ENCODE results near the gene CTSO.

CTSO gene

DNA sequence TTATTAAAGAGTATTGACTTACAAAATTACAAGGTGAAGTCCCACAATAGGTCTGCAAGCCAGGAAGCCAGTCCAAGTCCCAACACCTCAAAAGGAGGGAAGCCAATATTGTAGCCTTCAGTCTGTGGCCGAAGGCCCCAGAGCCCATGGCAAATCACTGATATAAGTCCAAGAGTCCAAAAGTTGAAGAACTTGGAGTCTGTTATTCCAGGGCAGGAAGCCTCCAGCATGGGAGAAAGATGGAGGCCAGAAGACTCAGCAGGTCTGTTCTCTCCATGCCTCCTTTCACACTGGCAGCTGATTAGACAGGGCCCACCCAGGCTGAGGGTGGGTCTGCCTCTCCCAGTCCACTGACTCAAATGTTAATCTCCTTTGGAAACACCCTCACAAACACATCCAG, 32.1 kb downstream of the CTSO start:
- H4K8ac ChIP-seq (ENCODE audit: low read depth, low read length), result no peak overlapping the region
- H3K27me3 ChIP-seq (ENCODE audit: control insufficient read depth in 3 of 3, insufficient read depth in 3 of 3, low read depth in 1 of 3, low read length in 3 of 3), result no peaks in the 10 kb centered on the region
- no peak overlapping the region for H3K18ac ChIP-seq (ENCODE audit: low read length)
- no peak for DNase-seq (ENCODE audit: low spot score)
- no peaks in the 10 kb centered on the region for H3K79me1 ChIP-seq (ENCODE audit: low read depth, low read length)
- H4K91ac ChIP-seq (ENCODE audit: low read depth, low read length, poor library complexity), result no peak overlapping the region
- H3K14ac ChIP-seq (ENCODE audit: low read length), result no peak overlapping the region
- no peak overlapping the region for H3K23ac ChIP-seq (ENCODE audit: low read depth, low read length, poor library complexity)
- no peak overlapping the region for H2BK120ac ChIP-seq (ENCODE audit: low read depth, low read length)
- H2AFZ ChIP-seq (ENCODE audit: low read length), result no peak overlapping the region
- no peak overlapping the region for H2AK5ac ChIP-seq (ENCODE audit: low read depth, low read length)
- no peak overlapping the region for H3K9ac ChIP-seq (ENCODE audit: low read depth, low read length, poor library complexity)
- no peak overlapping the region for H3K27ac ChIP-seq (replicated peaks; ENCODE audit: low read length)
- no peaks in the 10 kb centered on the region for H3K4me1 ChIP-seq (ENCODE audit: control insufficient read depth in 2 of 2, insufficient read depth in 1 of 2, low read depth in 1 of 2, low read length in 2 of 2)
- no peak overlapping the region for H3K4ac ChIP-seq (ENCODE audit: low read length)
- WGBS, 2 donors (ENCODE audit: extremely low coverage in 2 of 2, insufficient read length in 2 of 2, insufficient replicate concordance in 1 of 2), result no CpG with 5 or more reads among the region's 1 CpG
- H2BK5ac ChIP-seq (ENCODE audit: low read length), result no peak overlapping the region
- no peak overlapping the region for H3K4me2 ChIP-seq (ENCODE audit: insufficient read depth, low read length, poor library complexity, severe bottlenecking)
- H3K36me3 ChIP-seq (replicated peaks in 1 of 2; ENCODE audit: control insufficient read depth in 2 of 2, insufficient read depth in 2 of 2, low read length in 2 of 2), result no peaks in the 10 kb centered on the region
- no peak overlapping the region for H2BK15ac ChIP-seq (ENCODE audit: low read length)
- no peak overlapping the region for H3K4me3 ChIP-seq (ENCODE audit: low read length in 2 of 2)
- H3K9me3 ChIP-seq (replicated peaks in 1 of 2; ENCODE audit: control insufficient read depth in 2 of 2, insufficient read depth in 1 of 2, low read depth in 1 of 2, low read length in 2 of 2), result no peaks in the 10 kb centered on the region
- no peak overlapping the region for H2BK12ac ChIP-seq (ENCODE audit: low read length)

DNA sequence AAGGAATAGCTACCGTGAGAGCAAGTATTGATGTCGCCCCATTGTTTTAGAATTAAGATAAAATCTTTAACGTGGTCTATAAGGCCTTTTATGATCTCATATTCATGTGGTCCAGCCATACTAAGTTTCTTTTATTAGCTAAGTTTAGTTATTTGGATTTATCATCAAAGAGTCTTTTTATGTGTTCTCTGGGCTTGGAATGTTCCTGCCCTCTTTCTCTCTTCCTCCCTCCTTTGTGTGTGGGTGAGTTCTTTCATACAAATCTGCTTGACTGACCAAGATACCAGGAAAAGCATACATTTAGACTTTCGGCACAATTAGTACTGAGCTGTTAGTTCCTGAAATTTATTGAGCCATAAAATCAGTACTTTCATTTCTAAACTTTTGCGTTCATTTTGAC, 38.9 kb downstream of the CTSO start:
- no peaks in the 10 kb centered on the region for H3K79me1 ChIP-seq (ENCODE audit: low read depth, low read length)
- H2BK15ac ChIP-seq (ENCODE audit: low read length), result no peak overlapping the region
- H3K36me3 ChIP-seq (replicated peaks in 1 of 2; ENCODE audit: control insufficient read depth in 2 of 2, insufficient read depth in 2 of 2, low read length in 2 of 2), result no peaks in the 10 kb centered on the region
- no peak overlapping the region for H4K91ac ChIP-seq (ENCODE audit: low read depth, low read length, poor library complexity)
- H2BK5ac ChIP-seq (ENCODE audit: low read length), result no peak overlapping the region
- DNase-seq (ENCODE audit: low spot score), result no peak
- no peak overlapping the region for H3K4ac ChIP-seq (ENCODE audit: low read length)
- no CpG with 5 or more reads among the region's 5 CpGs for WGBS, 2 donors (ENCODE audit: extremely low coverage in 2 of 2, insufficient read length in 2 of 2, insufficient replicate concordance in 1 of 2)
- H3K18ac ChIP-seq (ENCODE audit: low read length), result no peak overlapping the region
- H3K9ac ChIP-seq (ENCODE audit: low read depth, low read length, poor library complexity), result no peak overlapping the region
- no peak overlapping the region for H4K8ac ChIP-seq (ENCODE audit: low read depth, low read length)
- H3K4me3 ChIP-seq (ENCODE audit: low read length in 2 of 2), result no peak overlapping the region
- H3K27ac ChIP-seq (replicated peaks; ENCODE audit: low read length), result no peak overlapping the region
- no peak overlapping the region for H2BK12ac ChIP-seq (ENCODE audit: low read length)
- H3K4me2 ChIP-seq (ENCODE audit: insufficient read depth, low read length, poor library complexity, severe bottlenecking), result no peak overlapping the region
- no peaks in the 10 kb centered on the region for H3K4me1 ChIP-seq (ENCODE audit: control insufficient read depth in 2 of 2, insufficient read depth in 1 of 2, low read depth in 1 of 2, low read length in 2 of 2)
- H3K14ac ChIP-seq (ENCODE audit: low read length), result no peak overlapping the region
- no peak overlapping the region for H2AFZ ChIP-seq (ENCODE audit: low read length)
- no peaks in the 10 kb centered on the region for H3K9me3 ChIP-seq (replicated peaks in 1 of 2; ENCODE audit: control insufficient read depth in 2 of 2, insufficient read depth in 1 of 2, low read depth in 1 of 2, low read length in 2 of 2)
- H2AK5ac ChIP-seq (ENCODE audit: low read depth, low read length), result no peak overlapping the region
- no peak overlapping the region for H3K23ac ChIP-seq (ENCODE audit: low read depth, low read length, poor library complexity)
- H2BK120ac ChIP-seq (ENCODE audit: low read depth, low read length), result no peak overlapping the region
- no peaks in the 10 kb centered on the region for H3K27me3 ChIP-seq (ENCODE audit: control insufficient read depth in 3 of 3, insufficient read depth in 3 of 3, low read depth in 1 of 3, low read length in 3 of 3)

DNA sequence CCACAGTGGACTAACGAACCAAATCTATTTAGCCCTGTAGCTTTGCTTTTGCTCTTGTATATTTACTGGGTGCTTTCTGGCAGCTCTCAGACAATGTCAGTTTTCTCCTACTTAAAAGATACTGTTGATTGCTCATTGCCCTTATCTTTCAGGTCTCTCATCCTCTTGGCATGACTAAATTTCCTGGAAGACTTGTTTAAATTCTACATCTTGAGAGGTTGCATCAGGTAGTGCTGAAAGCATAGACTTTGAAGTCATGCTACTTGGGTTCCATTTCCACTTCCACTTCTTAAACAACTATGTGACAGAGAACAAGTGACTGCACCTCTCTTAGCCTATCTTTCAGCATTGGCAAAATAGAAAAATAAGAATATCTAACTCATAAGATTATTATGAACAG, 41.8 kb downstream of the CTSO start:
- DNase-seq (ENCODE audit: low spot score), result no peak
- H2BK12ac ChIP-seq (ENCODE audit: low read length), result no peak overlapping the region
- H3K36me3 ChIP-seq (replicated peaks in 1 of 2; ENCODE audit: control insufficient read depth in 2 of 2, insufficient read depth in 2 of 2, low read length in 2 of 2), result no peaks in the 10 kb centered on the region
- no peak overlapping the region for H3K18ac ChIP-seq (ENCODE audit: low read length)
- H2AK5ac ChIP-seq (ENCODE audit: low read depth, low read length), result no peak overlapping the region
- no peak overlapping the region for H3K9ac ChIP-seq (ENCODE audit: low read depth, low read length, poor library complexity)
- H2AFZ ChIP-seq (ENCODE audit: low read length), result no peak overlapping the region
- no peak overlapping the region for H3K27ac ChIP-seq (replicated peaks; ENCODE audit: low read length)
- H2BK5ac ChIP-seq (ENCODE audit: low read length), result no peak overlapping the region
- H3K4me2 ChIP-seq (ENCODE audit: insufficient read depth, low read length, poor library complexity, severe bottlenecking), result no peak overlapping the region
- H3K27me3 ChIP-seq (ENCODE audit: control insufficient read depth in 3 of 3, insufficient read depth in 3 of 3, low read depth in 1 of 3, low read length in 3 of 3), result no peaks in the 10 kb centered on the region
- peaks cover 0 to 3% of the 10 kb centered on the region in 2 donors for H3K4me1 ChIP-seq (ENCODE audit: control insufficient read depth in 2 of 2, insufficient read depth in 1 of 2, low read depth in 1 of 2, low read length in 2 of 2)
- no peak overlapping the region for H2BK15ac ChIP-seq (ENCODE audit: low read length)
- no peak overlapping the region for H2BK120ac ChIP-seq (ENCODE audit: low read depth, low read length)
- H3K14ac ChIP-seq (ENCODE audit: low read length), result no peak overlapping the region
- no peak overlapping the region for H4K91ac ChIP-seq (ENCODE audit: low read depth, low read length, poor library complexity)
- no peak overlapping the region for H3K4me3 ChIP-seq (ENCODE audit: low read length in 2 of 2)
- no peak overlapping the region for H4K8ac ChIP-seq (ENCODE audit: low read depth, low read length)
- H3K23ac ChIP-seq (ENCODE audit: low read depth, low read length, poor library complexity), result no peak overlapping the region
- H3K79me1 ChIP-seq (ENCODE audit: low read depth, low read length), result no peaks in the 10 kb centered on the region
- no peaks in the 10 kb centered on the region for H3K9me3 ChIP-seq (replicated peaks in 1 of 2; ENCODE audit: control insufficient read depth in 2 of 2, insufficient read depth in 1 of 2, low read depth in 1 of 2, low read length in 2 of 2)
- no peak overlapping the region for H3K4ac ChIP-seq (ENCODE audit: low read length)
- WGBS, 2 donors (ENCODE audit: extremely low coverage in 2 of 2, insufficient read length in 2 of 2, insufficient replicate concordance in 1 of 2), result no CpG with 5 or more reads among the region's 1 CpG

DNA sequence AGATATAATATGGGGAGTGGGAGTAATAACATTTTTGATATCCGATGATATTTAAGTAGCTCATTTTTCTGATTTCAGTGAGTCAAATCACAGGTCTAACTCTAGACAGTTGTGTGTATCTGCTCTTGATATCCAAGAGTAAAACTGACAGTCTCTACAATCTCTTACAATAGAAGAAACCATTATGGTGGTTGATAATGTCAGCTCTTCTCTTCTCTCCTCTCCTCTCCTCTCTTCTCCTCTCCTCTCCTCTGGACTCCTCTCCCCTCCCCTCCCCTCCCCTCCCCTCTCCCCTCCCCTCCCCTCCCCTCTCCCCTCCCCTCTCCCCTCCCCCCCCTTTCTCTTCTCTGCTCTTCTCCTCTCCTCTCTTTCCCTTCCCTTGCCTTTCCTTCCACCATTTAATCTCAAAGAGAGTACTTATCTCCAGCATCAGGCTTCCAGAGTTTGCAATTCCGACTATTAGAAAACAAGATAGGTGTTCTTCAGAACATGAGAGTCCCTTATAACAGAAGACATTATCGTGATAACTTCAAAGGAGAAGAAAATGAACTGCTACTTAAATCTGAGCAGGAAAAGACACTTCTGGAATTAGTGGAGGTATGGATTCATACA, 43.9 kb downstream of the CTSO start:
- Histone ChIP-seq H3K4me2 (ENCODE audit: insufficient read depth, low read length, poor library complexity, severe bottlenecking) (no peak overlapping the region), H2AK5ac (ENCODE audit: low read depth, low read length) (no peak overlapping the region), H2BK5ac (ENCODE audit: low read length) (no peak overlapping the region), H3K27ac (replicated peaks; ENCODE audit: low read length) (no peak overlapping the region), H3K14ac (ENCODE audit: low read length) (no peak overlapping the region), H4K8ac (ENCODE audit: low read depth, low read length) (no peak overlapping the region), H3K4me1 (ENCODE audit: control insufficient read depth in 2 of 2, insufficient read depth in 1 of 2, low read depth in 1 of 2, low read length in 2 of 2) (peaks cover 0 to 3% of the 10 kb centered on the region in 2 donors), H3K36me3 (replicated peaks in 1 of 2; ENCODE audit: control insufficient read depth in 2 of 2, insufficient read depth in 2 of 2, low read length in 2 of 2) (no peaks in the 10 kb centered on the region), H3K4me3 (ENCODE audit: low read length in 2 of 2) (no peak overlapping the region), H3K4ac (ENCODE audit: low read length) (no peak overlapping the region), H3K79me1 (ENCODE audit: low read depth, low read length) (no peaks in the 10 kb centered on the region), H3K9me3 (replicated peaks in 1 of 2; ENCODE audit: control insufficient read depth in 2 of 2, insufficient read depth in 1 of 2, low read depth in 1 of 2, low read length in 2 of 2) (no peaks in the 10 kb centered on the region), H2BK12ac (ENCODE audit: low read length) (no peak overlapping the region), H2BK15ac (ENCODE audit: low read length) (no peak overlapping the region), H3K27me3 (ENCODE audit: control insufficient read depth in 3 of 3, insufficient read depth in 3 of 3, low read depth in 1 of 3, low read length in 3 of 3) (no peaks in the 10 kb centered on the region), H2BK120ac (ENCODE audit: low read depth, low read length) (no peak overlapping the region), H3K9ac (ENCODE audit: low read depth, low read length, poor library complexity) (no peak overlapping the region), H4K91ac (ENCODE audit: low read depth, low read length, poor library complexity) (no peak overlapping the region), H2AFZ (ENCODE audit: low read length) (no peak overlapping the region), H3K18ac (ENCODE audit: low read length) (no peak overlapping the region), H3K23ac (ENCODE audit: low read depth, low read length, poor library complexity) (no peak overlapping the region)
- WGBS, 2 donors (ENCODE audit: extremely low coverage in 2 of 2, insufficient read length in 2 of 2, insufficient replicate concordance in 1 of 2), result no CpG with 5 or more reads among the region's 3 CpGs
- no peak for DNase-seq (ENCODE audit: low spot score)
